ENCODE results near the gene TPD52L1.

GRCh38 chr6:125123051-125123450 lies 30.5 kb upstream of the TPD52L1 start:
- no peak for TF ChIP-seq CTCF (IDR thresholded peaks at IDR 0.05)
- TF ChIP-seq POLR2A (IDR thresholded peaks at IDR 0.05) = no peak

Data from uterus (tissue), 2 donors.